Measurements from ENCODE around the gene ARIH2.
A peak's percentile ranks its signal among the peaks of the same experiment; 100 is the strongest.
"Not testable (repeated sequence)": the region's sequence is repeated elsewhere in the genome, so short reads cannot be mapped to it uniquely, and the experiment has no call there.

The ARIH2 gene

GRCh38 chr3:48899273-48899672 lies 19.4 kb upstream of the ARIH2 start:
- Histone ChIP-seq H3K27ac (ENCODE audit: insufficient read depth in 1 of 2, low read depth in 1 of 2, low read length in 2 of 2, poor library complexity in 1 of 2, severe bottlenecking in 2 of 2) (peak overlapping the region; percentile 6 to 87), H3K4me1 (ENCODE audit: control extremely low read depth in 1 of 4, control insufficient read depth in 4 of 4, insufficient read depth in 4 of 4, low read length in 3 of 4) (peaks cover 15 to 42% (median 36%) of the 10 kb centered on the region in 4 experiments), H3K9me3 (ENCODE audit: control extremely low read depth in 1 of 5, control insufficient read depth in 4 of 5, insufficient read depth in 2 of 5, low read depth in 1 of 5, low read length in 4 of 5) (no peaks in the 10 kb centered on the region), H3K36me3 (ENCODE audit: control insufficient read depth in 4 of 4, insufficient read depth in 4 of 4, low read length in 3 of 4) (peaks cover 0 to 2% (median 0%) of the 10 kb centered on the region in 4 experiments), H3K4me3 (ENCODE audit: control insufficient read depth in 1 of 7, extremely low read depth in 1 of 7, insufficient read depth in 4 of 7, low read depth in 2 of 7, low read length in 6 of 7) (peak overlapping the region in 6 of 7 experiments; percentile 75 to 93 (median 86)), H3K27me3 (replicated peaks in 2 of 5; ENCODE audit: control insufficient read depth in 4 of 5, insufficient read depth in 5 of 5, low read length in 4 of 5) (no peaks in the 10 kb centered on the region)
- DNase-seq = peak; percentile 18 to 59 (median 47)
- ChIA-PET POLR2A (interaction anchor here (2.9 kb wide), 1 partner anchor 20 kb away, joined by 24 read pairs; the partner anchor contains the start of gene ARIH2), CTCF (interaction anchor here (0.9 to 1.0 kb wide), 2 partner anchors 10 to 130 kb away, joined by 3 to 4 read pairs; no protein-coding TSS in a partner anchor)
- 68% methylated on average over 4 of the region's 4 CpGs for WGBS (ENCODE audit: insufficient coverage)

GRCh38 chr3:48907026-48907425 lies 11.6 kb upstream of the ARIH2 start:
- H3K4me1 ChIP-seq (ENCODE audit: control extremely low read depth in 1 of 4, control insufficient read depth in 4 of 4, insufficient read depth in 4 of 4, low read length in 3 of 4); H3K27ac ChIP-seq (ENCODE audit: insufficient read depth in 1 of 2, low read depth in 1 of 2, low read length in 2 of 2, poor library complexity in 1 of 2, severe bottlenecking in 2 of 2); H3K4me3 ChIP-seq (ENCODE audit: control insufficient read depth in 1 of 7, extremely low read depth in 1 of 7, insufficient read depth in 4 of 7, low read depth in 2 of 7, low read length in 6 of 7); DNase-seq; H3K9me3 ChIP-seq (ENCODE audit: control extremely low read depth in 1 of 5, control insufficient read depth in 4 of 5, insufficient read depth in 2 of 5, low read depth in 1 of 5, low read length in 4 of 5); H3K27me3 ChIP-seq (replicated peaks in 2 of 5; ENCODE audit: control insufficient read depth in 4 of 5, insufficient read depth in 5 of 5, low read length in 4 of 5); H3K36me3 ChIP-seq (ENCODE audit: control insufficient read depth in 4 of 4, insufficient read depth in 4 of 4, low read length in 3 of 4): not testable (repeated sequence)
- WGBS (ENCODE audit: insufficient coverage) = 97% methylated on average over 12 of the region's 13 CpGs
- POLR2A ChIA-PET = interaction anchor here (0.7 kb wide), 1 partner anchor 342 kb away, joined by 5 read pairs; no protein-coding TSS in a partner anchor
- CTCF ChIA-PET = interaction anchor here (1.4 kb wide), 1 partner anchor 12 kb away, joined by 3 read pairs; the partner anchor contains the start of gene ARIH2

GRCh38 chr3:48915296-48915695 lies 3.3 kb upstream of the ARIH2 start:
- Histone ChIP-seq H3K27me3 (replicated peaks in 2 of 5; ENCODE audit: control insufficient read depth in 4 of 5, insufficient read depth in 5 of 5, low read length in 4 of 5) (no peaks in the 10 kb centered on the region), H3K27ac (ENCODE audit: insufficient read depth in 1 of 2, low read depth in 1 of 2, low read length in 2 of 2, poor library complexity in 1 of 2, severe bottlenecking in 2 of 2) (no peak overlapping the region), H3K4me1 (ENCODE audit: control extremely low read depth in 1 of 4, control insufficient read depth in 4 of 4, insufficient read depth in 4 of 4, low read length in 3 of 4) (peaks cover 5 to 21% (median 15%) of the 10 kb centered on the region in 4 experiments), H3K36me3 (ENCODE audit: control insufficient read depth in 4 of 4, insufficient read depth in 4 of 4, low read length in 3 of 4) (no peaks in the 10 kb centered on the region), H3K4me3 (ENCODE audit: control insufficient read depth in 1 of 7, extremely low read depth in 1 of 7, insufficient read depth in 4 of 7, low read depth in 2 of 7, low read length in 6 of 7) (no peak overlapping the region), H3K9me3 (ENCODE audit: control extremely low read depth in 1 of 5, control insufficient read depth in 4 of 5, insufficient read depth in 2 of 5, low read depth in 1 of 5, low read length in 4 of 5) (no peaks in the 10 kb centered on the region)
- DNase-seq = peak in 2 of 3 donors; percentile 36 to 54
- WGBS (ENCODE audit: insufficient coverage) = 100% methylated on average over 1 of the region's 1 CpG
- ChIA-PET POLR2A (no interaction called here), CTCF (interaction anchor here (1.2 to 2.2 kb wide), 4 partner anchors 8 to 58 kb away, joined by 3 to 5 read pairs (median 4); no protein-coding TSS in a partner anchor)

- Histone ChIP-seq H3K4me3 (ENCODE audit: control insufficient read depth in 1 of 7, extremely low read depth in 1 of 7, insufficient read depth in 4 of 7, low read depth in 2 of 7, low read length in 6 of 7) (peak overlapping the region; percentile 82 to 99 (median 85)), H3K9me3 (ENCODE audit: control extremely low read depth in 1 of 5, control insufficient read depth in 4 of 5, insufficient read depth in 2 of 5, low read depth in 1 of 5, low read length in 4 of 5) (no peaks in the 10 kb centered on the region), H3K27ac (ENCODE audit: insufficient read depth in 1 of 2, low read depth in 1 of 2, low read length in 2 of 2, poor library complexity in 1 of 2, severe bottlenecking in 2 of 2) (peak overlapping the region; percentile 93 to 98), H3K4me1 (ENCODE audit: control extremely low read depth in 1 of 4, control insufficient read depth in 4 of 4, insufficient read depth in 4 of 4, low read length in 3 of 4) (peaks cover 5 to 25% (median 17%) of the 10 kb centered on the region in 4 experiments), H3K36me3 (ENCODE audit: control insufficient read depth in 4 of 4, insufficient read depth in 4 of 4, low read length in 3 of 4) (peaks cover 0 to 21% (median 10%) of the 10 kb centered on the region in 4 experiments), H3K27me3 (replicated peaks in 2 of 5; ENCODE audit: control insufficient read depth in 4 of 5, insufficient read depth in 5 of 5, low read length in 4 of 5) (no peaks in the 10 kb centered on the region)
- WGBS (ENCODE audit: insufficient coverage) = under 1% methylated on average over 35 of the region's 54 CpGs
- CTCF ChIA-PET = interaction anchor here (0.6 to 2.3 kb wide), 6 partner anchors 8 to 22 kb away, joined by 3 to 11 read pairs (median 5); no protein-coding TSS in a partner anchor
- POLR2A ChIA-PET = interaction anchor here (0.6 to 2.2 kb wide), 20 partner anchors 8 to 203 kb away, joined by 3 to 24 read pairs (median 6); partner anchors contain the start of genes DALRD3, IMPDH2, IP6K2 and PRKAR2A
- peak; percentile 83 to 91 (median 90) for DNase-seq
These were observed 835 bp downstream of the ARIH2 start for GRCh38 chr3:48919215-48920138.

GRCh38 chr3:48926425-48927392 lies 8.1 kb downstream of the ARIH2 start:
- Histone ChIP-seq H3K27me3 (replicated peaks in 2 of 5; ENCODE audit: control insufficient read depth in 4 of 5, insufficient read depth in 5 of 5, low read length in 4 of 5) (no peaks in the 10 kb centered on the region), H3K9me3 (ENCODE audit: control extremely low read depth in 1 of 5, control insufficient read depth in 4 of 5, insufficient read depth in 2 of 5, low read depth in 1 of 5, low read length in 4 of 5) (no peaks in the 10 kb centered on the region), H3K36me3 (ENCODE audit: control insufficient read depth in 4 of 4, insufficient read depth in 4 of 4, low read length in 3 of 4) (peaks cover 17 to 58% (median 35%) of the 10 kb centered on the region in 4 experiments), H3K4me3 (ENCODE audit: control insufficient read depth in 1 of 7, extremely low read depth in 1 of 7, insufficient read depth in 4 of 7, low read depth in 2 of 7, low read length in 6 of 7) (no peak overlapping the region), H3K4me1 (ENCODE audit: control extremely low read depth in 1 of 4, control insufficient read depth in 4 of 4, insufficient read depth in 4 of 4, low read length in 3 of 4) (peaks cover 0 to 24% (median 15%) of the 10 kb centered on the region in 4 experiments), H3K27ac (ENCODE audit: insufficient read depth in 1 of 2, low read depth in 1 of 2, low read length in 2 of 2, poor library complexity in 1 of 2, severe bottlenecking in 2 of 2) (no peak overlapping the region)
- ChIA-PET CTCF (interaction anchor here (1.7 to 1.8 kb wide), 2 partner anchors 11 kb away, joined by 5 read pairs; no protein-coding TSS in a partner anchor), POLR2A (interaction anchor here (1.2 kb wide), 1 partner anchor 7 kb away, joined by 6 read pairs; no protein-coding TSS in a partner anchor)
- no peak for DNase-seq
- 97% methylated on average over 7 of the region's 11 CpGs for WGBS (ENCODE audit: insufficient coverage)

DNA sequence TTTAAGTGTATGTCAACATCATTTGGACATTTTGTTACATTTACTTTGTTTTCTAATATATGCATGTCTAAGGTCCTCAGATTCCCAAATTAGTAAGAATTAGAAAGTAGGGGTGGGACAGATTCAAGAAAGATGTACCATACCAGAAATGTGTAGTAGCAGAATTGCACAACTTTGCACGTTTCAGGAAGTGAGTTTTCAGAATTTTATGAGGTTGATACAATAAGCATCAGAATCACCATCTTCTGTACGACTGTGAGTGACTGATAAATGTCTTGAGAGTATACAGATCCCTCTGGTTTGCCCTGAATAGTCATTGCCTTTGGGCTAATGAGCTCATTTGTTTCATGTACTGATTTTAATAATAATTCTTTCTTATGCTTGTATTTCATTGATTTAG lies 9.3 kb downstream of the ARIH2 start:
- Histone ChIP-seq H3K36me3 (ENCODE audit: control insufficient read depth in 4 of 4, insufficient read depth in 4 of 4, low read length in 3 of 4) (peaks cover 21 to 57% (median 36%) of the 10 kb centered on the region in 4 experiments), H3K4me1 (ENCODE audit: control extremely low read depth in 1 of 4, control insufficient read depth in 4 of 4, insufficient read depth in 4 of 4, low read length in 3 of 4) (peaks cover 0 to 24% (median 15%) of the 10 kb centered on the region in 4 experiments), H3K4me3 (ENCODE audit: control insufficient read depth in 1 of 7, extremely low read depth in 1 of 7, insufficient read depth in 4 of 7, low read depth in 2 of 7, low read length in 6 of 7) (no peak overlapping the region), H3K9me3 (ENCODE audit: control extremely low read depth in 1 of 5, control insufficient read depth in 4 of 5, insufficient read depth in 2 of 5, low read depth in 1 of 5, low read length in 4 of 5) (no peaks in the 10 kb centered on the region), H3K27ac (ENCODE audit: insufficient read depth in 1 of 2, low read depth in 1 of 2, low read length in 2 of 2, poor library complexity in 1 of 2, severe bottlenecking in 2 of 2) (peak overlapping the region in 1 of 2 experiments; percentile 32), H3K27me3 (replicated peaks in 2 of 5; ENCODE audit: control insufficient read depth in 4 of 5, insufficient read depth in 5 of 5, low read length in 4 of 5) (no peaks in the 10 kb centered on the region)
- CTCF ChIA-PET = interaction anchor here (0.7 to 1.8 kb wide), 5 partner anchors 8 to 188 kb away, joined by 3 to 5 read pairs (median 4); partner anchors contain the start of gene ARIH2
- peak; percentile 7 to 53 (median 44) for DNase-seq
- no CpG with 5 or more reads among the region's 2 CpGs for WGBS (ENCODE audit: insufficient coverage)
- POLR2A ChIA-PET = interaction anchor here (1.1 to 1.2 kb wide), 2 partner anchors 8 to 10 kb away, joined by 3 to 6 read pairs; partner anchors contain the start of gene ARIH2
